Activated naive CD4-positive, alpha-beta T cell treated with anti-CD3 and anti-CD28 coated beads, Interleukin-2, amount 10 ng/mL, durations not matched to agents 7 days and 5 days (primary cell): ENCODE measurements around the gene SNRK.
A peak's percentile ranks its signal among the peaks of the same experiment; 100 is the strongest.

ENCODE experiments used
- CTCF ChIA-PET: fragments of 350-600 bp; sonication (Branson Sonifier 250); formaldehyde crosslinking; loops from one replicate; lab custom pipeline; 2021; ENCODE audit warnings: antibody characterized with exemption; lab: Charles Lee
- DNase-seq: peaks from one replicate; pipeline ENCODE4 v3.0.0-alpha.2; 2020
- H3K27ac Mint-ChIP-seq: one replicate; pipeline ENCODE4 v1.8.0; 2021; ENCODE audit warnings: mild to moderate bottlenecking, moderate library complexity, mixed read lengths
- H3K27me3 Mint-ChIP-seq: one replicate; pipeline ENCODE4 v1.8.0; 2021; ENCODE audit warnings: mild to moderate bottlenecking, mixed read lengths
- H3K36me3 Mint-ChIP-seq: one replicate; pipeline ENCODE4 v1.8.0; 2021; ENCODE audit warnings: mixed read lengths
- H3K4me1 Mint-ChIP-seq: one replicate; pipeline ENCODE4 v1.8.0; 2021; ENCODE audit warnings: mixed read lengths
- H3K4me3 Mint-ChIP-seq: one replicate; pipeline ENCODE4 v1.8.0; 2021; ENCODE audit warnings: mild to moderate bottlenecking, moderate library complexity, mixed read lengths
- H3K9me3 Mint-ChIP-seq: one replicate; pipeline ENCODE4 v1.8.0; 2021; ENCODE audit warnings: mixed read lengths

SNRK gene

DNA sequence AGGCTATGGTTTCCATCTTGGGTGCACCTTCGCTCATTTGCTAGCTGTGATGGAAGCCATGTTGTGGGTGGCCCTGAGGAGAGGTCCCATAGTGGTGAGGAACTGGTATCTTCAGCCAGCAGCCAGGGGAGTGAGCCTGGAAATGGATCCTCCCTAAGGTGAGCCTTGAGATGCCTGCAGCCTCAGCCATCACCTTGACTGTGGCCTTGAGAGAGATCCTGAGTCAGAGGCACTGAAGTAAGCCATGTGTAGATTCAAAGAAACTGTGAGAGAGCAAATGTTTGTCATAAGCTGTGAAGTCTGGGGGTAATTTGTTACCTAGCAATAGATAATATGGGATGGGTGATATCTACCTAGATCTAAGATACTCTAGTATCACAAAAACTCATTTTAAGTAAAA lies 105.3 kb downstream of the SNRK start:
- CTCF ChIA-PET, result no interaction called here
- Mint-ChIP-seq H3K27me3 (peaks cover 8% of the 10 kb centered on the region), H3K9me3 (peaks cover 14% of the 10 kb centered on the region), H3K4me3 (no peak overlapping the region), H3K27ac (no peak overlapping the region), H3K4me1 (peaks cover 51% of the 10 kb centered on the region), H3K36me3 (peaks cover 28% of the 10 kb centered on the region)
- no peak for DNase-seq

DNA sequence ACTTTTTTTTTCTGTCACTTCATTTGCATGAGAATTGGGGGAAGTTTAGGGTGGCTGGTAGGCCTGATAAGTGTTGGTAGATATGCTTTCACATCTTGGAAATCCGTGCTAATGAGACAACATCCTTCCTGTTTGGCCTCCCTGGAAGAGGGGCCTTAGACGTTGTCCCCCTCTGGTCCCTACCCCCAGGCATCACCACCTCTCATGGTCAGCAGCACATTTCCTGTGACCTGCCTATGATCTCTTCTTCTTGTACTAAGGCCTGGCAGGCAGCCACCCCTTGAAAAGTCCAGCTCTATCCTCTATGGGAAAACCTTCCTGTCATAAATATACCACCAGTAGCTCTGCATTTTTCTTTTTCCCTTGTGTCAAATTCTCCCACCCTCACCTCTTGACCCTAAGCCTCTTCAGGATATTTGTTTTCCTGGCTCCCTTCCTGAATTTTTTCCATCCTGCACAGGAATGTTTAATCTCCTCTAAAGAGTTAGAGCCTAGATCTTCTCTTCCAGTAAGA lies 107.8 kb downstream of the SNRK start:
- peaks cover 34% of the 10 kb centered on the region for H3K4me1 Mint-ChIP-seq
- no peaks in the 10 kb centered on the region for H3K27me3 Mint-ChIP-seq
- DNase-seq, result no peak
- no peak overlapping the region for H3K4me3 Mint-ChIP-seq
- H3K27ac Mint-ChIP-seq, result peak overlapping the region; percentile 42
- CTCF ChIA-PET, result no interaction called here
- H3K36me3 Mint-ChIP-seq, result peaks cover 22% of the 10 kb centered on the region
- H3K9me3 Mint-ChIP-seq, result peaks cover 14% of the 10 kb centered on the region

DNA sequence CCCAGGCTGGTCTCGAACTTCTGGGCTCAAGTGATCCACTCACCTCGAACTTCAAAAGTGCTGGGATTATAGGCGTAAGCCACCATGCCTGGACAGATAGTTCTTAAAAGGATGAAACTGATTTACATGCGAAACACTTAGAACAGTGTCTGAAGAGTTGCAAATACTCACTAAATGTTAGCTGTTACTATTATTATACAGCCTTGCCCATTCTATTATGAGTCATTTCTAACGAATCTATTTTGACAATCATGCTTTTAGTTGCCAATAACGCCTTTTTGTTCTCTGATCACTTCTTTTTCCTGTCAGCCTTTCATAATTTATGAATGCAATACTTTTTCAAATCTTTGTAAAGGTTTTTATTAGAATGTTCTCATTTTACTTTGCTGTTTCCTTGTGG lies 112.7 kb downstream of the SNRK start:
- peaks cover 5% of the 10 kb centered on the region for H3K4me1 Mint-ChIP-seq
- no peak for DNase-seq
- peaks cover 2% of the 10 kb centered on the region for H3K9me3 Mint-ChIP-seq
- peaks cover 3% of the 10 kb centered on the region for H3K27me3 Mint-ChIP-seq
- H3K36me3 Mint-ChIP-seq, result peaks cover 3% of the 10 kb centered on the region
- H3K27ac Mint-ChIP-seq, result no peak overlapping the region
- CTCF ChIA-PET, result interaction anchor here (0.6 kb wide), 1 partner anchor 19 kb away, joined by 3 read pairs; no protein-coding TSS in a partner anchor
- no peak overlapping the region for H3K4me3 Mint-ChIP-seq

DNA sequence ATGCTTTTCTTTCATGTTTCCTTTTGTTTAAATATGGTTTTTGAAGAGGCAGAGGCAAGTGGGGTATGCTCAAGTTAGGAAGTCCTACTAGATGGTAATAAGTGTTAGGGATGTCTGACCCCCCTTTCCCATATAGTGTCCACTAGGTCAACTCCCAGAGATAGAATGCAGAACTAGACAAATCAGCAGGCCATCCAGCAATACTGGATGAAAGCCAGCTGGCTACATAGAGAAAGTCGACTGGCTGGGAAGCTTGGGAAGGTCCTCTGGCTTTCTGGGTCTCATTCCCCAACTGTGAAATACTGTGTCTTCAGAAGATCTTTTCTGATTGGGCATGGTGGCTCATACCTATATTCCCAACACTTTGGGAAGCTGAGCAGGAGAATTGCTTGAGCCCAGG lies 113.8 kb downstream of the SNRK start:
- no peaks in the 10 kb centered on the region for H3K9me3 Mint-ChIP-seq
- H3K4me3 Mint-ChIP-seq, result no peak overlapping the region
- no peak for DNase-seq
- H3K36me3 Mint-ChIP-seq, result no peaks in the 10 kb centered on the region
- no peak overlapping the region for H3K27ac Mint-ChIP-seq
- peaks cover 3% of the 10 kb centered on the region for H3K4me1 Mint-ChIP-seq
- CTCF ChIA-PET, result no interaction called here
- H3K27me3 Mint-ChIP-seq, result peaks cover 3% of the 10 kb centered on the region
